ENCODE data around the gene NDUFA7. TPM values are rescaled to one million over a fixed set of nuclear protein-coding genes. Genes with fewer than 3 reads are reported as not detected.
"Not testable (repeated sequence)": the region's sequence is repeated elsewhere in the genome, so short reads cannot be mapped to it uniquely, and the experiment has no call there.

NDUFA7 gene
- total RNA-seq, 4 donors from 2014 or later: 75.3 to 129 (median 87.7) TPM

GRCh38 chr19:8358948-8359347, 37.8 kb upstream of the NDUFA7 start:
- in situ Hi-C loops (cut with MboI; ENCODE audit: low sequenced_read_pairs in 4 of 4) (loop anchor here in 3 of 4 donors (5.0 to 10.0 kb wide), 3 partner anchors 38 to 146 kb away; partner anchors contain the start of gene PRAM1 (in 2 of the 3)), intact Hi-C loops (cut with DNase I; ENCODE audit: low total_unique reads) (no loop called here)
- Histone ChIP-seq H3K36me3 (no peaks in the 10 kb centered on the region), H3K27ac (no peak overlapping the region), H3K27me3 (no peaks in the 10 kb centered on the region), H3K9me3 (peaks cover 0 to 5% (median 0%) of the 10 kb centered on the region in 3 donors), H3K4me3 (no peak overlapping the region), H3K4me1 (peaks cover 23 to 43% of the 10 kb centered on the region in 2 donors)
- DNase-seq: no peak
- TF ChIP-seq, protein P1, sequence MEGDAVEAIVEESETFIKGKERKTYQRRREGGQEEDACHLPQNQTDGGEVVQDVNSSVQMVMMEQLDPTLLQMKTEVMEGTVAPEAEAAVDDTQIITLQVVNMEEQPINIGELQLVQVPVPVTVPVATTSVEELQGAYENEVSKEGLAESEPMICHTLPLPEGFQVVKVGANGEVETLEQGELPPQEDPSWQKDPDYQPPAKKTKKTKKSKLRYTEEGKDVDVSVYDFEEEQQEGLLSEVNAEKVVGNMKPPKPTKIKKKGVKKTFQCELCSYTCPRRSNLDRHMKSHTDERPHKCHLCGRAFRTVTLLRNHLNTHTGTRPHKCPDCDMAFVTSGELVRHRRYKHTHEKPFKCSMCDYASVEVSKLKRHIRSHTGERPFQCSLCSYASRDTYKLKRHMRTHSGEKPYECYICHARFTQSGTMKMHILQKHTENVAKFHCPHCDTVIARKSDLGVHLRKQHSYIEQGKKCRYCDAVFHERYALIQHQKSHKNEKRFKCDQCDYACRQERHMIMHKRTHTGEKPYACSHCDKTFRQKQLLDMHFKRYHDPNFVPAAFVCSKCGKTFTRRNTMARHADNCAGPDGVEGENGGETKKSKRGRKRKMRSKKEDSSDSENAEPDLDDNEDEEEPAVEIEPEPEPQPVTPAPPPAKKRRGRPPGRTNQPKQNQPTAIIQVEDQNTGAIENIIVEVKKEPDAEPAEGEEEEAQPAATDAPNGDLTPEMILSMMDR (IDR thresholded peaks at IDR 0.05 in 4 of 5, conservative IDR thresholded peaks at IDR 0.05 in 1 of 5): no peak
- TF ChIP-seq POLR2A (IDR thresholded peaks at IDR 0.05): no peak
- ATAC-seq: no peak

GRCh38 chr19:8357007-8357521, 35.9 kb upstream of the NDUFA7 start:
- in situ Hi-C loops (cut with MboI; ENCODE audit: low sequenced_read_pairs in 4 of 4): loop anchor here in 3 of 4 donors (5.0 to 10.0 kb wide), 3 partner anchors 40 to 148 kb away; partner anchors contain the start of gene PRAM1 (in 2 of the 3)
- ATAC-seq (no peak), DNase-seq (no peak)
- Histone ChIP-seq H3K27ac (no peak overlapping the region), H3K9me3 (peaks cover 0 to 5% (median 0%) of the 10 kb centered on the region in 3 donors), H3K4me1 (peaks cover 15 to 40% of the 10 kb centered on the region in 2 donors), H3K27me3 (no peaks in the 10 kb centered on the region), H3K4me3 (no peak overlapping the region), H3K36me3 (no peaks in the 10 kb centered on the region)
- intact Hi-C loops (cut with DNase I; ENCODE audit: low total_unique reads): no loop called here
- TF ChIP-seq, protein P1 (IDR thresholded peaks at IDR 0.05 in 4 of 5, conservative IDR thresholded peaks at IDR 0.05 in 1 of 5): no peak
- TF ChIP-seq POLR2A (IDR thresholded peaks at IDR 0.05): no peak

- TF ChIP-seq, protein P1 (IDR thresholded peaks at IDR 0.05 in 4 of 5, conservative IDR thresholded peaks at IDR 0.05 in 1 of 5): no peak
- no peak for TF ChIP-seq POLR2A (IDR thresholded peaks at IDR 0.05)
- no peaks in the 10 kb centered on the region for H3K27me3 ChIP-seq
- peaks cover 5 to 30% of the 10 kb centered on the region in 2 donors for H3K4me1 ChIP-seq
- ATAC-seq (peak; percentile 34 to 55), DNase-seq (peak in 1 of 2 donors; percentile 48)
- no peak overlapping the region for H3K4me3 ChIP-seq
- H3K36me3 ChIP-seq: no peaks in the 10 kb centered on the region
- peaks cover 0 to 5% (median 0%) of the 10 kb centered on the region in 3 donors for H3K9me3 ChIP-seq
- intact Hi-C loops (cut with DNase I; ENCODE audit: low total_unique reads) (no loop called here), in situ Hi-C loops (cut with MboI; ENCODE audit: low sequenced_read_pairs in 4 of 4) (loop anchor here in 3 of 4 donors (5.0 to 10.0 kb wide), 3 partner anchors 41 to 149 kb away; partner anchors contain the start of gene PRAM1 (in 2 of the 3))
- peak overlapping the region in 2 of 4 donors; percentile 39 to 41 for H3K27ac ChIP-seq
Measured at GRCh38 chr19:8355631-8356402, 34.6 kb upstream of the NDUFA7 start.

- not testable (repeated sequence) for DNase-seq, H3K27me3 ChIP-seq, ATAC-seq, H3K4me3 ChIP-seq, H3K9me3 ChIP-seq, H3K36me3 ChIP-seq, H3K27ac ChIP-seq
- in situ Hi-C loops (cut with MboI; ENCODE audit: low sequenced_read_pairs in 4 of 4) (loop anchor here in 3 of 4 donors (5.0 to 10.0 kb wide), 3 partner anchors 44 to 152 kb away; partner anchors contain the start of gene PRAM1 (in 2 of the 3)), intact Hi-C loops (cut with DNase I; ENCODE audit: low total_unique reads) (loop anchor here (5.0 kb wide), 1 partner anchor 224 kb away; the partner anchor contains the start of gene MYO1F)
- H3K4me1 ChIP-seq: peaks cover 5 to 27% of the 10 kb centered on the region in 2 donors
Measured at GRCh38 chr19:8352845-8353244, 31.7 kb upstream of the NDUFA7 start.

Measured in gastrocnemius medialis (tissue), 4 donors.